Measurements from ENCODE around the gene RINL.

DNA sequence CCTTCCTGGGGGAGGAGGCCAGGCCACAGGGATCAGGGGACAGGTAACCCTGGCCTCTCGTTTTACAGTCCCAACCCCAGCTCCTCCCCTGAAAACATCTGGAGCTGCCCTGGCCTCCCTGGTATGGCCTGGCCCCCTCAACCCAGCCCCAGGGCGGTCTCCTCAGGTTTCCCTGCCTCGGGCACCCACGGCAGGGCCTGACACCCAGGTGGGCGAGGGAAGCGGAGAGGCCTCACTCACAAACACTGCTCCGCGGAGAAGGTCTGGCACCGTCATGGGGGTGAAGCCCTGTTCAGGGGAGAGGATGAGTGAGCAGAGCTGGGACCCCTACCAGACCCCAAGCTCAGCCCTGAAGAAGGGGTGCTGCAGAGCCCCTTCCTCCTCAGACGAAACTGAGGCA lies 40.5 kb upstream of the RINL start:
- TF ChIP-seq GATA3 (IDR thresholded peaks at IDR 0.05; ENCODE audit: low read depth, low read length) (no peak), GATA2 (IDR thresholded peaks at IDR 0.05; ENCODE audit: low read depth, low read length) (no peak)

Measured in SH-SY5Y (cell line).